Nephron progenitor cell (in vitro differentiated cells): ENCODE data around the gene FERMT3.

Experiments
- DNase-seq: peaks from one replicate; pipeline ENCODE4 v3.0.0; 2021
- H3K27ac Mint-ChIP-seq: 2 replicates; pipeline ENCODE4 v1.8.0; 2021; ENCODE audit warnings: mild to moderate bottlenecking, moderate library complexity, mixed read lengths
- H3K27me3 Mint-ChIP-seq: 2 replicates; pipeline ENCODE4 v1.8.0; 2021; ENCODE audit warnings: mild to moderate bottlenecking, low read depth, mixed read lengths; ENCODE audit not compliant: poor library complexity
- H3K36me3 Mint-ChIP-seq: 2 replicates; pipeline ENCODE4 v1.8.0; 2021; ENCODE audit warnings: low read depth, mixed read lengths
- H3K4me1 Mint-ChIP-seq: 2 replicates; pipeline ENCODE4 v1.8.0; 2021; ENCODE audit warnings: mixed read lengths
- H3K4me3 Mint-ChIP-seq: 2 replicates; pipeline ENCODE4 v1.8.0; 2021; ENCODE audit warnings: mild to moderate bottlenecking, moderate library complexity, mixed read lengths
- H3K9me3 Mint-ChIP-seq: 2 replicates; pipeline ENCODE4 v1.8.0; 2021; ENCODE audit warnings: mild to moderate bottlenecking, moderate library complexity, mixed read lengths
- CTCF ChIP-seq: fragments of 200-600 bp; sonication (generic); IDR thresholded peaks from 2 replicates; pipeline ENCODE4 v1.5.0; 2021; ENCODE audit warnings: antibody characterized with exemption

FERMT3 gene

DNA sequence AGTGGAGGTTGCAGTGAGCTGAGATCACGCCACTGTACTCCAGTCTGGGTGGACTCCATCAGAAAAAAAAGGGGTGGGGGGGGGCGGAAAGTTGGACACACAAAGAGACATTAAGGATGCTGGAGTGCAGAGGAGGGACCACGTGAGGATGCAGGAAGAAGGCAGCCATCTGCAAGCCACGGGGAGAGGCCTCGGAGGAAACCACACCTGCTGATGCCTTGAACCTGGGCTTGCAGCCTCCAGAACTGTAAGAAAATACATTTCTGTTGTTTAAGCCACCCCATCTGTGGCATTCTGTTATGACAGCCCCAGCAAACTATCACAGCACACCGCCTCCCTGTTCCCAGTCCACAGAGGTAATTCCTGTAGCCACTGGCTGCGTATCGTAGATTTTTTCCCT lies 29.8 kb upstream of the FERMT3 start:
- no peak overlapping the region for H3K4me3 Mint-ChIP-seq
- no peak for TF ChIP-seq CTCF
- H3K27me3 Mint-ChIP-seq, result peaks cover 4% of the 10 kb centered on the region
- H3K27ac Mint-ChIP-seq, result no peak overlapping the region
- H3K36me3 Mint-ChIP-seq, result peaks cover 25% of the 10 kb centered on the region
- peaks cover 15% of the 10 kb centered on the region for H3K9me3 Mint-ChIP-seq
- peaks cover 15% of the 10 kb centered on the region for H3K4me1 Mint-ChIP-seq
- no peak for DNase-seq

- Mint-ChIP-seq H3K9me3 (peaks cover 15% of the 10 kb centered on the region), H3K27ac (no peak overlapping the region), H3K27me3 (peaks cover 4% of the 10 kb centered on the region), H3K36me3 (peaks cover 25% of the 10 kb centered on the region), H3K4me3 (no peak overlapping the region), H3K4me1 (peaks cover 26% of the 10 kb centered on the region)
- no peak for TF ChIP-seq CTCF
- DNase-seq, result no peak
These were observed 28.3 kb upstream of the FERMT3 start for GRCh38 chr11:64178203-64178602.

DNA sequence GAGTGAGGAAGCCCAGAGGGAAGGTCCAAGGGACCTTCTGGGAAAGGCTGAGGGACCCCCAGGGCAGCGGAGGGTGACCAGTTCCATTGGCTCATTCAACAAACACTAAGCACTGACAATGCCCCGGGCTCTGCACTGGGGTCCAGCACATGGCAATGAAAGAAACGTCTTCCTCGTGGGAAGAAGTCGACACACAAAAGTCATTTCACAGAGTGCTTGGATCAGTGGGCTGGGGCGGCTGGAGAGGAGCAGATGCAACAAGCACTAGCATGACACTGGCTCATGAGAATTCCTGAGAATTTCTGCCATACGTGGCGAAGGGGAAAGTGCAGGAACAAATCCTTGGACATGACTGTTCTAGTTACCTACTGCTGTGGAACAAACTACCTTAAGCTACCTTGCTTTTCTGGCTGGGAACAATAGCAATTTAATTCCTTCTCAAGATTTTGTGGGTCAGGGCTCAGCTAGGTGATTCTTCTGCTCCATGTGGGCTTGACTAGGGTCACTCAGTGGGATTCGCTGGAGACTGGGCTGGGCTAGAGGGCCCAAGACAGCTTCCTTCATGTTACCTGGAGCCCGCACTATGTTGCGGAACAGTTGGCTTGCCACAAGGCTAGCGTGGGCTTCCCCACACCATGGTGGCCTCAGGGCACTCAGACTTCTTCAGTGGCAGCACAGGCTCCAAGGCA lies 27.4 kb upstream of the FERMT3 start:
- Mint-ChIP-seq H3K36me3 (peaks cover 18% of the 10 kb centered on the region), H3K27me3 (peaks cover 2% of the 10 kb centered on the region), H3K4me1 (peaks cover 35% of the 10 kb centered on the region), H3K27ac (no peak overlapping the region), H3K4me3 (no peak overlapping the region), H3K9me3 (peaks cover 6% of the 10 kb centered on the region)
- TF ChIP-seq CTCF, result no peak
- no peak for DNase-seq

DNA sequence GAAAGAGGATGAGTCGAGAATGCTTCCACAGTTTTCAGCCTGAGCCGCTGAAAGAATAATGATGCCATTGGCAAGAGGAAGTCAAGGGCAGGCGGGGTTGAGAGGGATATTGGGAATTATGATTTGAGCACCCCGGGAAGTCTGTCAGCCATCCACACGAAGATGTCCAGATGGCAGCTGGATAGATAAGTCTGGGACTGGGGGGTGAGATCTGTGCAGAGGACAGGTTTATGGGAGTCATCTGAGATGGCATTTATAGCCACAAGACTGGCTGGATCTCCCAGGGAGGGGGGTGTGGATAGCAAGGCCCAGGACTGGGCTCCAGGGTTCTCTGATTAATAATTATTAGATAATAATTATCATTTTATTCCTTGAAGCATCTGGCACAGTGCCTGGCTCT lies 25.6 kb upstream of the FERMT3 start:
- no peak for TF ChIP-seq CTCF
- Mint-ChIP-seq H3K27ac (no peak overlapping the region), H3K9me3 (no peaks in the 10 kb centered on the region), H3K4me3 (peak overlapping the region; percentile 8), H3K4me1 (peaks cover 45% of the 10 kb centered on the region), H3K36me3 (peaks cover 14% of the 10 kb centered on the region), H3K27me3 (no peaks in the 10 kb centered on the region)
- no peak for DNase-seq

DNA sequence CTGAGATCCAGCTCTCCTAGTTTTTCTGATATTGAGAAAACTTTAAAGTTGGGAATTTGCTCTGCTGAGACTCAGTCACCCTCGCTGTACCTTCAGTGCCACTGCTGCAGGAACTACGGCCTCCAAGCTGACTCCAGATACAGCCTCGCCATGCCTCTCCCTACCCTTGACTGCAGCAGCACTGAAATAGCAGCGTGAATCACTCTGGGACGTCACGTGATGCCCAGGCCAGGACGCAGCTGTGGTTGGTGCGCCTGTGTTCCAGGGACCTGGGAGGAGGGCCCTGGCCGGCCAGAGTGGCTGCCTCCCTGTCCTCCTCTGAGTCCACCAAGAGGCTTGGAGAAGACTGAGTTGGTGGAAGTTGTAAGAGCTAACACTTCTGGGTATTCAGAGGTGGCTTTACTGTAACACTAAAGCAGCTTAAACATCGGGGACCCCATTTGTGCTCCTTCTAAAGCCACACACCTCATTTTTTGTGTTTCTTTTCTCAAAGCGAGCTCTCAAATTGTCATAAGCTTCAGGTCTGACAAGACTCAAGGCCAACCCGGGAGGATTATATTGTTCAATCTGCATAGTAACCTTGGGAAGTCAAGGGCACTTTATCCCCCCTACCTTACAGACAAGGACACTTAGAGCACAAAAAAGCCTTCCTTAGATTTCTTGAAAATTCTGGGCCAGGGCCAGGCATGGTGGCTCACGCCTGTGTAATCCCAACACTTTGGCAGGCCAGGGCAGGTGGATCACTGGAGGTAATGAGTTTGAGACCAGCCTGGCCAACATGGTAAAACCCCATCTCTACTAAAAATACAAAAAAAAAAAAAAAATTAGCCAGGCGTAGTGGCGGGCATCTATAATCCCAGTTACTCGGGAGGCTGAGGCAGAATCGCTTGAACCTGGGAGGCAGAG lies 24.8 kb upstream of the FERMT3 start:
- H3K36me3 Mint-ChIP-seq, result peaks cover 14% of the 10 kb centered on the region
- no peak for TF ChIP-seq CTCF
- H3K4me3 Mint-ChIP-seq, result peak overlapping the region; percentile 73
- peaks cover 45% of the 10 kb centered on the region for H3K4me1 Mint-ChIP-seq
- peak overlapping the region; percentile 86 for H3K27ac Mint-ChIP-seq
- DNase-seq, result peak; percentile 72
- no peaks in the 10 kb centered on the region for H3K9me3 Mint-ChIP-seq
- H3K27me3 Mint-ChIP-seq, result no peaks in the 10 kb centered on the region
